ENCODE data around the gene SCAMP5. TPM values are rescaled to one million over a fixed set of nuclear protein-coding genes. Genes with fewer than 3 reads are reported as not detected.

SCAMP5 gene
- total and polyA plus RNA-seq, 2 of the 13 experiments (the other 11 are each of a cell fraction or from before 2014, with no cell fraction given): 34.3 to 49.0 TPM

DNA sequence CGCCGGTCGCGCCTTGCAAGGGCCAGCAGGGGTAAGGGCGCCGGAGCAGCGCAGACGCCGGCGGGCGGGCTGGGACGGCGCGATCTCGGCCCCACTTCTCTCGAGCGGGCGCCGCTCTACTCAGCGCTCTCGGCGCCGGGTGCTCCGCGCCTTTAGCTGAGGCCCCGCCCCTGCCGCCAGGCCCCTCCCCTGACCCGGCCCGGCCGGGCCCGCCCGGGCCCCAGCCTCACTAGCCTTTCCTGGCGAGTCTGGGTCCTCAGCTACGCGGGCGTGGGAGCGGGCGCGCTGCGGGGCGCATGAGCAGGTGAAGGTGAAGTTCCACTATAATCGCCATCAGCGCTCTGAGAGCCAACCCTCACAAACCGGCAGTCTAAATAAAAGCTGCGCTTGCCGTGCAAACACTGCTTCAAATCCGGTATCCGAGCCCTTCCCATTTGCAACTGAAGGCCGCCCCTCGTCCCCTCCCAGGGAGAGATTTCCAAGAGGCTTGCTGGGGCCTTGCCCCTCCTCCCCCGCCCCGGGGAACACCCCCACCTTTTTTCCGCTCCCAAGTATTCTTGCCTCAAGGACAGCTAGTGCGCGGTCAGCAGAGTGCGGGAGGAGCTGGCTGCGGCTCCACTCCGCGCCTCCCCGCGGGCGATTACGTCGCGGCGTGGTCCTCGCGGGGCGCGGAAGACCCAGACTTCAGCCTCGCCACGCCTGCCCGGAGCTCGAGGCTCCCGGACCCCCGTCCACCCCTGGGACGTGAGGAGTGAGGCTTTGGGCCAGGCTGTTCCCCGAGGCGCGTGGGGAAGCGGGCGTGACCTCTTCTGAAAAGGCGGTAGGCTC is 38.5 kb upstream of the SCAMP5 start, which contains the start of gene RPP25 (continued):
- TF ChIP-seq, protein P1, sequence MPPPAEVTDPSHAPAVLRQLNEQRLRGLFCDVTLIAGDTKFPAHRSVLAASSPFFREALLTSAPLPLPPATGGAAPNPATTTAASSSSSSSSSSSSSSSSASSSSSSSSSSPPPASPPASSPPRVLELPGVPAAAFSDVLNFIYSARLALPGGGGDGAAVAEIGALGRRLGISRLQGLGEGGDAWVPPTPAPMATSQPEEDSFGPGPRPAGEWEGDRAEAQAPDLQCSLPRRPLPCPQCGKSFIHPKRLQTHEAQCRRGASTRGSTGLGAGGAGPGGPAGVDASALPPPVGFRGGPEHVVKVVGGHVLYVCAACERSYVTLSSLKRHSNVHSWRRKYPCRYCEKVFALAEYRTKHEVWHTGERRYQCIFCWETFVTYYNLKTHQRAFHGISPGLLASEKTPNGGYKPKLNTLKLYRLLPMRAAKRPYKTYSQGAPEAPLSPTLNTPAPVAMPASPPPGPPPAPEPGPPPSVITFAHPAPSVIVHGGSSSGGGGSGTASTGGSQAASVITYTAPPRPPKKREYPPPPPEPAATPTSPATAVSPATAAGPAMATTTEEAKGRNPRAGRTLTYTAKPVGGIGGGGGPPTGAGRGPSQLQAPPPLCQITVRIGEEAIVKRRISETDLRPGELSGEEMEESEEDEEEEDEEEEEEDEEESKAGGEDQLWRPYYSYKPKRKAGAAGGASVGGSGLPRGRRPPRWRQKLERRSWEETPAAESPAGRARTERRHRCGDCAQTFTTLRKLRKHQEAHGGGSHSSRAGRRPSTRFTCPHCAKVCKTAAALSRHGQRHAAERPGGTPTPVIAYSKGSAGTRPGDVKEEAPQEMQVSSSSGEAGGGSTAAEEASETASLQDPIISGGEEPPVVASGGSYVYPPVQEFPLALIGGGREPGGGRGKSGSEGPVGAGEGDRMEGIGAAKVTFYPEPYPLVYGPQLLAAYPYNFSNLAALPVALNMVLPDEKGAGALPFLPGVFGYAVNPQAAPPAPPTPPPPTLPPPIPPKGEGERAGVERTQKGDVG (CRISPR knock-in tag; IDR thresholded peaks at IDR 0.05; ENCODE audit: borderline replicate concordance): no peak
- TF ChIP-seq, protein P2, sequence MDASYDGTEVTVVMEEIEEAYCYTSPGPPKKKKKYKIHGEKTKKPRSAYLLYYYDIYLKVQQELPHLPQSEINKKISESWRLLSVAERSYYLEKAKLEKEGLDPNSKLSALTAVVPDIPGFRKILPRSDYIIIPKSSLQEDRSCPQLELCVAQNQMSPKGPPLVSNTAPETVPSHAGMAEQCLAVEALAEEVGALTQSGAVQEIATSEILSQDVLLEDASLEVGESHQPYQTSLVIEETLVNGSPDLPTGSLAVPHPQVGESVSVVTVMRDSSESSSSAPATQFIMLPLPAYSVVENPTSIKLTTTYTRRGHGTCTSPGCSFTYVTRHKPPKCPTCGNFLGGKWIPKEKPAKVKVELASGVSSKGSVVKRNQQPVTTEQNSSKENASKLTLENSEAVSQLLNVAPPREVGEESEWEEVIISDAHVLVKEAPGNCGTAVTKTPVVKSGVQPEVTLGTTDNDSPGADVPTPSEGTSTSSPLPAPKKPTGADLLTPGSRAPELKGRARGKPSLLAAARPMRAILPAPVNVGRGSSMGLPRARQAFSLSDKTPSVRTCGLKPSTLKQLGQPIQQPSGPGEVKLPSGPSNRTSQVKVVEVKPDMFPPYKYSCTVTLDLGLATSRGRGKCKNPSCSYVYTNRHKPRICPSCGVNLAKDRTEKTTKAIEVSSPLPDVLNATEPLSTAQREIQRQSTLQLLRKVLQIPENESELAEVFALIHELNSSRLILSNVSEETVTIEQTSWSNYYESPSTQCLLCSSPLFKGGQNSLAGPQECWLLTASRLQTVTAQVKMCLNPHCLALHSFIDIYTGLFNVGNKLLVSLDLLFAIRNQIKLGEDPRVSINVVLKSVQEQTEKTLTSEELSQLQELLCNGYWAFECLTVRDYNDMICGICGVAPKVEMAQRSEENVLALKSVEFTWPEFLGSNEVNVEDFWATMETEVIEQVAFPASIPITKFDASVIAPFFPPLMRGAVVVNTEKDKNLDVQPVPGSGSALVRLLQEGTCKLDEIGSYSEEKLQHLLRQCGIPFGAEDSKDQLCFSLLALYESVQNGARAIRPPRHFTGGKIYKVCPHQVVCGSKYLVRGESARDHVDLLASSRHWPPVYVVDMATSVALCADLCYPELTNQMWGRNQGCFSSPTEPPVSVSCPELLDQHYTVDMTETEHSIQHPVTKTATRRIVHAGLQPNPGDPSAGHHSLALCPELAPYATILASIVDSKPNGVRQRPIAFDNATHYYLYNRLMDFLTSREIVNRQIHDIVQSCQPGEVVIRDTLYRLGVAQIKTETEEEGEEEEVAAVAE (CRISPR knock-in tag; IDR thresholded peaks at IDR 0.05; ENCODE audit: borderline replicate concordance): no peak
- TF ChIP-seq HNF4G (IDR thresholded peaks at IDR 0.05; ENCODE audit: borderline replicate concordance, low read depth, low read length) (no peak), HNF4G (CRISPR knock-in tag; IDR thresholded peaks at IDR 0.05; ENCODE audit: borderline replicate concordance, low read depth) (peak; percentile 54; the same call in 1 of the 2 replicates), ZNF776 (CRISPR knock-in tag; IDR thresholded peaks at IDR 0.05) (peak; percentile 41; the same call in 1 of the 2 replicates), ZFX (CRISPR knock-in tag; IDR thresholded peaks at IDR 0.05; ENCODE audit: low read depth) (peak; percentile 38), ZFY (CRISPR knock-in tag; IDR thresholded peaks at IDR 0.05) (0 out of 2 replicates have a peak, but pooled peaks have one; percentile 37), KAT8 (CRISPR knock-in tag; IDR thresholded peaks at IDR 0.05) (0 out of 2 replicates have a peak, but pooled peaks have one; percentile 15), ZNF263 (CRISPR knock-in tag; IDR thresholded peaks at IDR 0.05) (no peak), NPAS2 (CRISPR knock-in tag; IDR thresholded peaks at IDR 0.05; ENCODE audit: borderline replicate concordance) (no peak), NFE2L1 (CRISPR knock-in tag; IDR thresholded peaks at IDR 0.05; ENCODE audit: borderline replicate concordance) (no peak), THYN1 (CRISPR knock-in tag; IDR thresholded peaks at IDR 0.05; ENCODE audit: borderline replicate concordance, low read depth) (no peak)
- TF ChIP-seq, protein P3, sequence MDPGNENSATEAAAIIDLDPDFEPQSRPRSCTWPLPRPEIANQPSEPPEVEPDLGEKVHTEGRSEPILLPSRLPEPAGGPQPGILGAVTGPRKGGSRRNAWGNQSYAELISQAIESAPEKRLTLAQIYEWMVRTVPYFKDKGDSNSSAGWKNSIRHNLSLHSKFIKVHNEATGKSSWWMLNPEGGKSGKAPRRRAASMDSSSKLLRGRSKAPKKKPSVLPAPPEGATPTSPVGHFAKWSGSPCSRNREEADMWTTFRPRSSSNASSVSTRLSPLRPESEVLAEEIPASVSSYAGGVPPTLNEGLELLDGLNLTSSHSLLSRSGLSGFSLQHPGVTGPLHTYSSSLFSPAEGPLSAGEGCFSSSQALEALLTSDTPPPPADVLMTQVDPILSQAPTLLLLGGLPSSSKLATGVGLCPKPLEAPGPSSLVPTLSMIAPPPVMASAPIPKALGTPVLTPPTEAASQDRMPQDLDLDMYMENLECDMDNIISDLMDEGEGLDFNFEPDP (CRISPR knock-in tag; conservative IDR thresholded peaks at IDR 0.05): 0 out of 2 replicates have a peak, but pooled peaks have one; percentile 70
- TF ChIP-seq, protein P4, sequence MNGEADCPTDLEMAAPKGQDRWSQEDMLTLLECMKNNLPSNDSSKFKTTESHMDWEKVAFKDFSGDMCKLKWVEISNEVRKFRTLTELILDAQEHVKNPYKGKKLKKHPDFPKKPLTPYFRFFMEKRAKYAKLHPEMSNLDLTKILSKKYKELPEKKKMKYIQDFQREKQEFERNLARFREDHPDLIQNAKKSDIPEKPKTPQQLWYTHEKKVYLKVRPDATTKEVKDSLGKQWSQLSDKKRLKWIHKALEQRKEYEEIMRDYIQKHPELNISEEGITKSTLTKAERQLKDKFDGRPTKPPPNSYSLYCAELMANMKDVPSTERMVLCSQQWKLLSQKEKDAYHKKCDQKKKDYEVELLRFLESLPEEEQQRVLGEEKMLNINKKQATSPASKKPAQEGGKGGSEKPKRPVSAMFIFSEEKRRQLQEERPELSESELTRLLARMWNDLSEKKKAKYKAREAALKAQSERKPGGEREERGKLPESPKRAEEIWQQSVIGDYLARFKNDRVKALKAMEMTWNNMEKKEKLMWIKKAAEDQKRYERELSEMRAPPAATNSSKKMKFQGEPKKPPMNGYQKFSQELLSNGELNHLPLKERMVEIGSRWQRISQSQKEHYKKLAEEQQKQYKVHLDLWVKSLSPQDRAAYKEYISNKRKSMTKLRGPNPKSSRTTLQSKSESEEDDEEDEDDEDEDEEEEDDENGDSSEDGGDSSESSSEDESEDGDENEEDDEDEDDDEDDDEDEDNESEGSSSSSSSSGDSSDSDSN (CRISPR knock-in tag; IDR thresholded peaks at IDR 0.05): peak; percentile 44

All from HepG2 (cell line).